GM12874 (cell line): Measurements from ENCODE around the gene PSMB9.

Experiments used
- CTCF ChIP-seq: IDR thresholded peaks from 2 replicates; pipeline ENCODE4 v1.5.1; 2011; ENCODE audit warnings: low read depth, mild to moderate bottlenecking, control low read depth, low read length, moderate library complexity; ENCODE audit not compliant: insufficient read depth

Gene PSMB9

GRCh38 chr6:32855467-32856174, 1.6 kb downstream of the PSMB9 start:
- TF ChIP-seq CTCF, result no peak

DNA sequence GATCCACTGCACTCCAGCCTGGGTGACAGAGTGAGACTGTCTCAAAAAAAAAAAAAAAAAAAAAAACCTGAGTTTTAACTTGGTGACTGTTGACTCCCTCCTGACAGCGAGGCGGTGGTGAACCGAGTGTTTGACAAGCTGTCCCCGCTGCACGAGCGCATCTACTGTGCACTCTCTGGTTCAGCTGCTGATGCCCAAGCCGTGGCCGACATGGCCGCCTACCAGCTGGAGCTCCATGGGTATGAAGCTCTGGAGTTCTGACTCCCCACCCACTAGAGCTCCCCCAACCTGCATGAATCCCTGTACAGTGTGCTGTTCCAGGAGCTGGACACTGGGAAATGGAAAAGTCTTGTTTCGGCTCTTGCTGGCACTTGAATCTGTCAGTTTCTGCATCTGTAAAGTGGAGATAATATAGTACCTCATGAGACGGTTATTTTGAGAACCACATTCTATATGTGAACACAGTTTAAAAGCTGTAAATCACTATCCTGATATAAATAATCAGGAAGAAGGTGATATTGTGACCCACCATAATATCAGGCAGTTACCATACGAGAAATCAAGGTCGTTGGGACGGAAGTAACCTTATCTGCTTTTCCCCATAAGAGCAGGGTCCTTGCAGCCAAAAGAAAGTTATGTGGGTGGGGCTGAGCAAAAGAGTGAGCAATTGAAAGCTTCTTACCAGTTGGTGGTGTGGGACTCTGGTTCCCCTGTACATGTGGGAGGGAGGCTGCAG, 3.3 kb downstream of the PSMB9 start:
- TF ChIP-seq CTCF, result no peak

DNA sequence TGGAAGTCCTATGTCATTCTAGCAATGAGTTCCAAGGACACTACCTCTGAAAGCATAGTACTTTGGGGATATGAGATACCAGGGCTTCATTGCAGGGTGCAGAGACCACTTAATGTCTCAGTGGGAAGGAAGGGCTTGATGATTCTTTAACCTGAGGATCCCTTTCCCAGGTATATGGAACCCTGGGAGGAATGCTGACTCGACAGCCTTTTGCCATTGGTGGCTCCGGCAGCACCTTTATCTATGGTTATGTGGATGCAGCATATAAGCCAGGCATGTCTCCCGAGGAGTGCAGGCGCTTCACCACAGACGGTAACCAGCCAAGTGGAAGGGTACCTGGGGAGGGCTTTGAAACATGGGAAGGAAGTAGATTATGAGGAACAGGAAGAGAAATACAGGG, 4.2 kb downstream of the PSMB9 start:
- no peak for TF ChIP-seq CTCF

DNA sequence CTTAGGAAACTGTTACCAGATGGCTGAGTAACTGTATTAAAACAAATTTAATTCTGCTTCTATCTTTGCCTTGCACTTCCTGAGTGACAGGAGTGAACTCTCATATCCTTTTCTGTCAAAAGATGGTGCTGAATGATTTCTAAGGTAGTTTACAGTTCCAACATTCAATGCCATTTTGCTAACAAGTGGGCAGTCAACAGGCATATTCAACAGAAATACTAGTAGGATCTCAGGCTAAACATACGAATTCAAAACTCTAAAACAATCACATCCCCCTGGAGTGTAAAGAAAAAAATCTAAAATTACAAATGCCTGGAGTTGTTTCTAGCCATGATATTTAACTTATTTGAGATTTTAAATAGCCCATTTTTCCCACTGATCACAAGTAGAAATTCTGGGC, 6.7 kb downstream of the PSMB9 start:
- no peak for TF ChIP-seq CTCF

GRCh38 chr6:32862725-32863124, 8.7 kb downstream of the PSMB9 start:
- no peak for TF ChIP-seq CTCF

DNA sequence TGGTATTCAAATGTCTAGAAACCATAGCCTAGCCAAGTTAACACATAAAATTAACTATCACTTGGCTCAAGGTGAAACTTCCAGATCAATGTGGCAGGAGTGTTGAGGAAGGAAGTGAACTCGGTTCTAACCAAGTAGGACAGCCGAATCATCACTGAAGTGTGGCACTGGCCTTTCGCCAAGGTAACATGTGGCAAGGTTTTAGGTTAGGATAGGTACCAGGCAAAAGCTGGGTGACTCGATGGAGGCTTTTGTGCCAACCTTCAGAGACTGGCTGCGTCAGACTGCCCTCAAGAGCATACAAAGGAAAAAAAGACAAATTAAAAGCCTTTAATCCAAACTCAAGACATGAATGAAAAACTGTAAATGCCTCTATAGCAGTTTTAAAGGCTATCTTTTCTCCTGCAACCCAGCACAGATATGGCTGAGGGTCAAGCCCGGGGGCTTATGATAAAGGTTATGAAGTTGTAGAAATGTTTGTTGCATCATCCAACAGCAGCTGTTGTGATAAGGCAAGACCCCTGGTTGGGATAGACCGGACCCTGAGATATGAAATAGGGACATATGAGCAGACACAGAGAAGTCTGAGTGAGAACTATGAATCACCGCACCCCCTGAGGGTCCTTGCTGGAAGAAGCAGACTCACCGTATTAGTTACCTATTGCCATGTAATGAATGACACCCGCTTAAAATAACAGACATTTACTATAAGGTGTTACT, 11.9 kb downstream of the PSMB9 start:
- TF ChIP-seq CTCF, result no peak

DNA sequence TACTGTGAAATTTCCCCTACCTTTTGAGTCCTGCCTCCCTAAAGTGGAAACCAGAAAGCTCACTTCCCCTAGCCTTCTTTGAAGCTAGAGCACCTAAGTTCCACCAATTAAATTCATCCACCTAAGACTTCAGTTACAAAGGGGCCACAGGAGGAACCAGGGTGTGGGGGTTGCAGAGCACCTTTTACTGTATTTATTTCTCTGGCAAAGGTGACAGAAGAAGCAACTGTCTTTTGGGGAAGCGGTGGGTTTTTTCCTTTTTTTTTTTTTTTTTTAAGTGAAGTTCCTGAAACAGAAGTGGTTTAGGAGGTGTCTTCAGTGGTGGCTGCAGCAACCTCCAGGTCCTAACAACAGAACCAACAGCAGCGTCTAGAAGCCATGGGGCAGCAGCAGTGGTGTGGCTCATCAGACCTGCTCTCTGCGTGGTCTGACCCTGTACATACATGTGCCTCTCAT, 13.1 kb downstream of the PSMB9 start:
- no peak for TF ChIP-seq CTCF
